NCI-H187 (cell line): ENCODE measurements around the gene GAPDH.
"Not testable (repeated sequence)": the region's sequence is repeated elsewhere in the genome, so short reads cannot be mapped to it uniquely, and the experiment has no call there.

Source experiments
- DNase-seq, 2 experiments: peaks; one replicate each; lab custom pipeline; 2025; lab: John Stamatoyannopoulos, UW

GAPDH gene

DNA sequence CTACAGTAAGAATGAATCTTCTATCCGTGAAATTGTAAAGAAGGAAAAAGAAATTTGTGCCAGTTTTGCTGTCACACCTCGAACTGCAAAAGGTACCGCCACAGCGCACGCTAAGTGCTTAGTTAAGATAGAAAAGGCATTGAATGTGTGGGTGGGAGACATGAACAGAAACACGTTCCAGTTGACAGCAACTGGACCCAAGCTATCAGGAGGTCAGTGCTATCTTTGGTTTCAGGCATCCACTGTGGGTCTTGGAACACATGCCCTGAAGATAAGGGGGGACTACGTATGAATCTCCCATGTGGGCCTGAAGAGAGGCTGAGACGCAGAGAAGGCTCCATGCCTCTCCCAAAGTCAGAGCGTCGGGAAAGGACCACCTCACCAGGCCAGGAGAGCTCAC lies 11.7 kb downstream of the GAPDH start:
- no peak for DNase-seq

DNA sequence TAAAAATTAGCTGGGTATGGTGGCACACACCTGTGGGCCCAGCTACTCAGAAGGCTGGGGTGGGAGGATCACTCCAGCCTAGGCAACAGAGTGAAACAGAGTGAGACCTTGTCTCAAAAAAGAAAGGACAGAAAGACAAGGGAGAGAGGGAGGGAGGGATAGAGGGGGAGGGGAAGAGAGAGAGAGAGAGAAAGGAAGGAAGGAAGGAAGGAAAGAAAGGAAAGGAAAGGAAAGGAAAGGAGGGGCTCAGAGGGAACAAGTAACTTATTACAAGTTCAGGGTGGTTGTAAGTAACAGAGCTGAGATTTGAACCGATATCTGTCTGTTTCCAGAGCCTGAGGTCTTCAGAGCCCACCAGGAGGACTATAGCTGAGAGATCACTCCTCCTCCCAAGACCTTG lies 13.2 kb downstream of the GAPDH start:
- DNase-seq, result no peak

DNA sequence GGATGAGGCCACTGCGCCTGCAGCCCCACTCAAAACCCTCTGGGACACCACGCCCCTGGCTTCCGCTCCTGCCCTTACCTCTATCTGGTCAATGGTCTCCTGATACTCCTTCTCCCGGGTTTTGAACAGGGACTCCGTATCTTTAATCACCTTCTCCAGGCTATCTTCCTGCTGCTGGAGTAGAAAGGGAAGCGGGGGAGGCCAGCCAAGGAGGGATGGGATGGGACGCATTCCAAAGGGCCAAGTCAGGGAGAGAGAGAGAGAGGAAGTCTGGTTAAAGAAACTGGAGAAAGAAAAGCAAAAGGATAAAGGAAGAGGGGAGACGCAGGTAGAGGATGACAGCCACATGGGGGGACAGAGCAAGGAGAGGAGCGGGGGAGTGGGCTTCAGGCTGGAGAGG lies 13.7 kb downstream of the GAPDH start:
- DNase-seq, result no peak

DNA sequence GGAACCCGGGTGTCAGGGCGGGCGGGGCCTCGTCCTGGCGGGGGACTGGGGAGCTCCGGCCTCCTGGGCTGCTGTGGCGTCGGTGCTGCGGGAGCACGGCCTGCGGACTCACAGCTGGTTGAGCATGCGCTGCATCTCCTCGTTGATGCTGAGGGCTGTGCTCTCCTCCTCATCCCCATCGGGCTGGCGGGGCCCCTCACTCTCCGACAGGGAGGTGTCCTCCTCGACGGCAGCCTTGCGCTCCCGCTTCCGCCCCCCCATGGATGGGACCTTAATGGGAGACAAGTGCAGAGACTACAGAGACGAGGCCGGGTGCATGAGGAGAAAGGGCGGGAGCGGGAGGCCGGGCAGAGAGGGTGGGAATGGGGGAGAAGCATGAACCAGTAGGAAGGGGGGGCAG lies 14.2 kb downstream of the GAPDH start:
- DNase-seq, result no peak

DNA sequence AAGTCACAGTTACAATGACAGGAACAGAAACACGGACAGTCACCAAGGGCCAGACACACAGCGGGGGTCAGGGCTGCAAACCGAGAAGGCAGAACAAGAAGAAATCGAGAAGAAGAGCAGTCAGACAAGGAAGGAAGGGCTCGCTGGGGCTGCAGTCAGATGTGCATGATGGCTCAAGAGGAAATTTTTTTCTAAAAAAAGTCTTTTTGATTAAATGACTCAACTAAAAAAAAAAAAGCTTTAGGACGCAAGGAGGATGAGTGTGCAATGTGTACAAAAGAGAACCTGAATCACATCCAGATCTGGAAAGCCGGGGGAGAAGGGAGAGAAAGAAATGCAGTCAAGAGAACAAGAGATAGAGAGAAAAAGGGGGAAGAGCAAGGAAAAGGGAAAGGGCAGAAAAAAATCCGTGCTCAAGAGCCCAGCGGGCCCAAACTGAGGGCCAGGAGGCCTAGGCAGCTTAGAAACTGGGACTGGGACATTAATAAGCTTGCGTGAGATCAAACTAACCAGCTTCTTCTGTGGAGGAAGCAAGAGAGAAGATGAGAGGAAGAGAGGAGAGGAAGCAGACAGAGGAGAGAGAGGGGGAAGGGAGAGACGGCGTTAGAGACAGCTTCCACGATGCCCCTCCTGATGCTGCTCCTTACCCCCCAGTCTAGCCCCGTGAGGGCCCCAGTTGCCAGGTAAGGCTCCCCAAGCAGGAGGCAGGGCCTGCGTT lies 14.8 kb downstream of the GAPDH start:
- no peak for DNase-seq

DNA sequence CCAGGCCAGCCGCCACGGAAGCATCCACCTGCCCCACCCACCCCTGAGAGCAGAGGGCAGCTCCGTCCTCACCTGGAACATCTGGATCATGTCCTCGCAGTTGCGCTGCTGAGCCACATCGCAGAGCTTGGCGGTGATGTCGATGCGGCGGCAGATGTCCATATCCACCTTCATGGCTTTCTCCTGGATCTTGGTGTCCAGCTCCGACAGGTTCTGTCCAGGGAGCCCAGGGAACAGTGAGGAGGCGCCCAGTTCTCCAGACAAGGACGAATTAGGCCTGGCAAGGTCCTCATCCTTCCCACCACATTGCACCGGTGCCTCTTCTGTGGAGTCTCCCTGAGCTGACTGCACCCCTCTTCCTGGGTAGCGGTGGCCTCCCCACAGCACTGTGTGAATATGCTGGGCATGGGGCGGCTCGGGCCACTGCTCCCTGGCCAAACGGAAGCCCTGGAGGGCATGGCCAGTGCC lies 15.4 kb downstream of the GAPDH start:
- no peak for DNase-seq

DNA sequence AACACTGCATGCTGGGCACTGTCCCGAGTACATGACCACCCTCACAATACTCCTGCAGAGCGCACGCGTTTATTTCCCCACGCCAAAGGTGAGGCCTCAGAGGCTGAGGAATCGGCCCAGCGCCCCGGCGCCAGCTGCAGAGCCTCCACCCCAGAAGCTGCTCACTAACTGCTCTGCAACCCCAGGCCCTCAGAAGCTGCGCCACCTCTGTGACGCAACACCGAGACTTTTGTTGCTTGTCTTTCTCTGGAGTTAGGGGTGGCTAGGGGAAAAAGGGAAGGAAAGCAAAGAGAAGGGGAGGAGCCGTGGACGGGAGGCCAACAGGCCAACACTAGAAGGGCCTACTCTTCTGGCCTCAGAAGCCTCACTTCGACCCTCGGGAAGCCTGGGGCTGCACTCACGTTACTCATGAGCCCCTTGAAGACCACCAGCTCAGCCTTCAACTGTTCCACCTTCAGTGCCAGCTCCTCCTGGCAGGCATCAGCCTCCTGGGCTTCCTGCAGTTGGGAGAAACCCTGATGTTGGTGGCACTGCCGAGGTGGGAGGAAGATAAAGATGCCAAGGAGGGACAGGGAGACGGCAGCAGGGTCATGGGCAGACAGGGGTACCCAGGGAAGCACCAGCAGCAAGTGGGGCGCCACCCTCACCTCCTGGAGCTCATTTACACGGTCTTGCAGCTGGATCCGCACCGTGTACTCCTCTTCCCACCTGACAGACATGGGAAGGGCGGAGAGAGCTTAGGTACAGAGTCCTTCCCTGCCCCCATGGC lies 16.2 kb downstream of the GAPDH start:
- DNase-seq, result no peak

DNA sequence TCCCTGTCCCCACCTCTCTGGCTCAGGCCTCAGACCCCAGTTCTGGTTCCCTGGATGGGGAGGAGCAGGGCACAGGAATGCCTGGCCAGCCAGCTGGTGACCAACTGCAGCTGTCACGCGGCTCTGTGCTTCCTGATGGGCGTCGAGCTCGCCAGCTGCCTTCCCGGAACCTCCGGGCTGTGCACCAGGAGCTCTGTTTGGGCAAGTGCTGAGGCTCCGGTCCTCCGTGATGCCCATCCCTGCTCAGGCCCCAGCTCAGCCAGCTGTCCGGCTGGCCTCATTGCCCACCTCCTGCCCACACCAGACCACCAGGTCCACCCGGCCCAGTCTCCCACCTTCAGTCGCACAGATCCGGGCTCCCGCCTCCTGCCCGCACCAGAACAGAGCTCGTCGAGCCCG lies 16.7 kb downstream of the GAPDH start:
- DNase-seq, result no peak

DNA sequence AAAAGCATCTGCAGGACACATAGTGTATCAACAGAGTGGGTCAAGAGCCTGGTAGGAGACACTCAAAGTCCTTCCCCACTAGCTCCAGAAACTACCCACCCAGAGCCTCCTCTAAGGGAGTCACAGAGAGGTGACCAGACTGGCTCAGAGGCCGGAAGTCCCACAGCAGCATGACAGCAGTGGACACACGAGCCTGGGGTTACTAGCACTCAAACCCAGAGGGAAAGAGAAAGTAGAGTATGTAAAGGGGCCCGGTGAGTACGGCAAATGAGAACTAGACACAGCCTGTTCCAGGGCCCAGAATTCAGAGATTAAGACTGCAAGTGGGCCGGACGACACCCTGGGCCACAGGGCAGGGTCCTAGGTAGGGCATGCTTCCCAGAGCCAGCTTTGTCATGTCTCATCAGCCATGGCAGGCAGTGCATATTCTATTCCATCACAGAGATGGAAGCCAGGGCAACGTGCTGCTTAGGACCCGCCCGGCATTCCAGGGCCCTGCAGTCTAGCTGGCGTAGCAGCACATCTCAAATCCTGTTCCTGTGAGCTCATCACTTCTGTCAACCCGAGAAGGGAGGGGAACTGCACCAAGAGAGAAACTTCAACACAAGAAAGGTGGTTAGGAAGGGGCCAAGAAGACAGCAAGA lies 17.3 kb downstream of the GAPDH start:
- no peak for DNase-seq

DNA sequence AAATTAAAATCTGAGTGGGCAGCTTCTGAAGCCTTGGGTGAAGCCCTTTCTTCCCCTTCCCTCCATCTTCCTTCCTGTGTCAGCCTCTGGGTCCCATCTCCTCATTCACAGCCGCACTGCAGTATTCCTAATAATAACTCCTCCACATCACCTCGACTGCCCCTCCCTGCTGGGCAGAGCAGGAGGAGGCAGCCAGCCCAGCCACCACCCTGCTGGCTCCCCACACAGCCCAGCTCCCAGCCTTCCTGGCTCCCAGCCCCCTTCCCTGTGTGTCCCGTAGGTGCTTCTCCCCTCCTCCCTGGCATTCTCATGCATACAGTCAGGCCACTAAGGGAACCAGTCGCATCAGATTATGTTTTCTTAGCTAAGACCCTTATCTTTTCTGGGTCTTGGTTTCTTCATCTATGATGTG lies 17.8 kb downstream of the GAPDH start:
- DNase-seq, result no peak

DNA sequence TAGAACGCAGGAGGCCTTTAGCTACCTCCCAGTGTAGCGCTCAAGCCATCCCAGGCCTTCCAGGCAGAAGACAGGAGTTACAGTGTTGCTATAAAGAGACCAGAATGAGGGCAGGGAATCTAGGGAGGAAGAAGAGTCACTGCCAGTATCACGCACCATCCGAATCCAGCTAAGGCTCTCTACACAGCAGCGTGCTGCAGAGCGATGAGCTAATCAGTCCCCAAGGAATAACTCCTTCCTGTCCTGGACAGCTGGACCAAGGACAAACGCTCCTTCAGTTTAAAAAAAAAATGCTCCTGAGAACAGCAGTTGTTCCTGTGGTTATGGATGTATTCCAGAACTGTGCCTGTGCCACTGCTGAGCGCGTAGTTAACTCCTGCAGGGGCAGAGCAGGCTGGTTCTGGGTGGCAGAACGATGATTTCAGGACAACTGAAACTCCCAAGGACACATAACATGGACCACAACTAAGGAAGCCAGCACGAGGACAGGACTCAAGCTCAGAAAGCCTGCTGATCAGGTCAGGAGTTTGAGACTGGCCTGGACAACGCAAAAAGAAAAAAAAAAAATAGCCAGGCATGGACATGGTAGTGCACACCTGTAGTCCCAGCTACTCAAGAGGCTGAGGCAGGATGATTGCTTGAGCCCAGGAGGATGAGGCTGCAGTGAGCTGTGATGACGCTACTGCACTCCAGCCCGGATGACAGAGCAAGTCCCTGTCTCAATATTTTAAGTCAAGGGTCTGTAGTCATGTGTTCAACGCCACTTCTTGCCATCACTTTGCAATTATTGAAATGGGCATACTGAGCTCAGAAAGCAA lies 18.9 kb downstream of the GAPDH start:
- no peak for DNase-seq

DNA sequence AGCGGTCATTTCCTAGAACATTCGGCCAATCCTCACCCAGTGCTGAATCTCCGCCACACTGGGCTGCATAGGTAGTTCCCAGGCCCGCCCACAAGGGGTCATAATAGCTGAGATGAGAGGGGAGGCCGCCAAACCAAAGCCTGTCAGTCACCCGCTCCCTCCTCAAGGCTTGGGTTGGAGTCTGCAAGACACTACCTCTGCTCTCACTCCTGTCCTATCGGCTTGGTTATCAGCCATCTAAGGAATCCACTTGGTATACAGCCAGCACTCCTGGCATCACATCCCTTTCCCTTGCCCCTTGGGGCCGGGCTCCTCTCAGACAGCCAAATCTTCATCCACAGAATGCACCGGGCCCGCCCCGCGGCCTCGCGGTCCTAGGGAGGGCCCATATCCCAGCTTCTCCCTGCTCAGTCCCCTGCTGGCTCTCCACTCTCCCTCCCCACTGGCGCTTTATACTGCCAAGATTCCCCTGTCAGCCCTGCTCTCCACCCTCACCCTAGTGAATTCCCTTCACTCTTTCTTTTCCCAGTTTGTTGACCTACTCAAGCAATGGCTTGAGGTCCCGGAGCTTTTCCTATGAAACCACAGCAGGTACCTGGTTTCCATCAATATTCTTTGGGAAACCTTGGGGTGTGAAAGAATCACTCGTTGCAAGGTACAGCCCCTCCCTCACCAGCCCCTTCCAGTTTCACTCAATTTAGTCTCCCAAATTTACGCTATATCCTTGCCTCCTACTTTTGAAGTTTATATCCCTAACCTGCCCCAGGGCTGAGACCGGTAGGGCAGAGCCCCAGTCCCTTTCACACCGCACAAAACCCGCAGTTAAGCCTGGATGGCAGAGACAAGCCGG lies 20.1 kb downstream of the GAPDH start:
- peak in 1 of 2 experiments; percentile 26 for DNase-seq

DNA sequence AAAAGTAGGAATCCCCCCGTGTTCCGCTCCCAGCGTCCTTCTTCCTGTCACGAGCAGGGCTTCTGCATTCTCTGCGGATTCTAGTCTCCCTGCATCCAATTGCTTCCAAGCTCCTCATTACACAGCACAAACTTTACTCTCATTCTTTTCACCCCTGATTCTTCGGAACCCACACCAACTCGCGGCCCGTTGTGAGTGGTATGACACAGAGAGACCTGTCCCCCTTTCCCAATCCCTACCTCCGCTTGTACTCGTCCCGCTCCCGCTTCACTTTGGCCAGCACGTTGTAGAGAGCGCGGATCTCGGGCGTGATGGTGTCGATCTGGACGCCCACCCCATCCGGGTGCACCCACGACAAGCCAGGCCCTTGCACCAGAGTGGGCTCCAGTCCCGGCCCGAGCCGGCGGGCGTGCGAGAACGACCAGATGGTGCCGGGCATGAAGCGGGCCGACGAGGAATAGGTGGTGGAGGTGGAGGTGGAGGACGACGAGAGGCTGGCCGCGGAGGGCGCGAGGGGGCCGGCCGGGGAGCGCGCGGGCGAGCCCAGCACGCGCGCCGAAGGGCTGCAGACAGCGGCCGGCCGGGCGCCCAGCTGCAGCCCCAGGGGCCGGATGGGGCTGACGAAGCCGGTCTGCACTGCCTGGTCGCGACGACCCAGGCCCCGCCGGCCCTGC lies 20.8 kb downstream of the GAPDH start:
- DNase-seq, result no peak

DNA sequence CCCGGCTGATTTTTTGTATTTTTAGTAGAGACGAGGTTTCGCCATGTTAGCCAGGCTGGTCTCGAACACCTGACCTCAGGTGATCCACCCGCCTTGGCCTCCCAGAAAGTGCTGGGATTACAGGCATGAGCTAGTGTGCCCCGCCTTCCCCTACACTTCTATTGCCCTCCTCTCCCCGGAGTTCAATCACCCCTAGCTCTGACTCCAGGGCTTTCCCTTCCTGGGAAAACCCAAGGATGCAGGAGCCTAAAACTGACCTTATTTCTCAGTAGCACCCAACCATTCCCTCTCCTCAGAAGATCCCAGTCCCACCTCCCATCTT lies 22.1 kb downstream of the GAPDH start:
- not testable (repeated sequence) for DNase-seq

DNA sequence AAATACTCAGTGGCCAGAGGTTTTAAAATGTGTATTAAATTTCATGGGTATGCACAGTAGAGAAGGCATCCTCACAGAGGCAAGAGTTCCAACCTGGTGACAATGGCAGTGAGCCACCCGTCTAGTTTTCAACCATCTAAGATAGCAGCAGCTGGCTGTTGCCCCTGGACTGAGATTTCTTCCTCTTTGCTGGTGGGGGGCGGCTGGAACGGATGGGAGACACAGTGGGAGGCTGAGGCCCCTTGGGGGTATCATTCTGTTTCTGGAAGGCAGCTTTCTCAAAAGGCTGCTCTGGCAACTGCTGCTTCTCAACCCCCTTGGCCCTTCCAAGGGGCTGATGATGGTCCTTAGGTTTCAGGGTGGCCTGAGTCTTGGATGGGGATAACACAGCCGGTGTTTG lies 22.5 kb downstream of the GAPDH start:
- DNase-seq, result no peak

DNA sequence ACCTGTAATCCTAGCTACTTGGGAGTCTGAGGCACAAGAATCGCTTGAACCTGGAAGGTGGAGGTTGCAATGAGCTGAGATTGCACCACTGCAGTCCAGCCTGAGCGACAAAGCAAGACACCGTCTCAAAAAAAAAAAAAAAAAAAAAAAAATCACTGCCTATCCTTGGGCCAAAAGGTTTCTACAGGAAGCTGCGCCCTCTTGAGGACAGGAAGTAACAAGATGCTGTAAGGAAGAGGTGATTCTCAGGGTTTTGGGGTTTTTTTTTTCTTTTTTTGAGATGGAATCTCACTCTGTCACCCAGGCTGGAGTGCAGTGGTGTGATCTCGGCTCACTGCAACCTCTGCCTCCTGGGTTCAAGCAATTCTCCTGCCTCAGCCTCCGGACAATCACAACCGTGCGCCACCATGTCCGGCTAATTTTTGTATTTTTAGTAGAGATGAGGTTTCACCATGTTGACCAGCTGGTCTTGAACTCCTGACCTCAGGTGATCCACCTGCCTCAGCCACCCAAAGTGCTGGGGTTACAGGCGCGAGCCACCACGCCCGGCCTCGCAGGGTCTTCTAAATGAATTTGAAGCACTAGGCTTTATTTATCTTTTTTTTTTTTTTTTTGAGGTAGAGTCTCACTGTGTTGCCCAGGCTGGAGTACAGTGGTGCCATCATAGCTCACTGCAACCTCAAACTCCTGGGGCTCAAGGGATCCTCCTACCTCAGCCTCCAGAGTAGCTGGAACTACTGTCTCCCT lies 23.9 kb downstream of the GAPDH start:
- DNase-seq, result not testable (repeated sequence)

DNA sequence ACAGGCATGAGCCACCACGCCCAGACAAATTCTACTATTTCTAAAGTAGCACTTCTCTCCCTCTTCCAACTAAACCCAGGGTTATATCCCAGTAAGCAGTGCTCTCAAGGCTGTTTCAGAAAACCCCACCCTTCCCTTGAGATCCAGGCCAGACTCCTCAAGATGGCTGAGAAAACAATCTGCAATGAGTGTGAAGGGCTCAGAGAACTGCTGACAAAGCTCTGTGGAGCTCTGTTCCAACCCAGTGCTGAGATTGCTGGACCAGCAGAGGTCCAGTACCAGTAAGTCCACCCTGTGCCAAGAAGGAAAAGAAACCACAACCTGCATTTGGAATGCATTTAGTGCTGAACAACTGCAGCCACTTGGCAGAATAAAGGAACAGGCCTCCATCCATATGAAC lies 25.2 kb downstream of the GAPDH start:
- DNase-seq, result no peak

DNA sequence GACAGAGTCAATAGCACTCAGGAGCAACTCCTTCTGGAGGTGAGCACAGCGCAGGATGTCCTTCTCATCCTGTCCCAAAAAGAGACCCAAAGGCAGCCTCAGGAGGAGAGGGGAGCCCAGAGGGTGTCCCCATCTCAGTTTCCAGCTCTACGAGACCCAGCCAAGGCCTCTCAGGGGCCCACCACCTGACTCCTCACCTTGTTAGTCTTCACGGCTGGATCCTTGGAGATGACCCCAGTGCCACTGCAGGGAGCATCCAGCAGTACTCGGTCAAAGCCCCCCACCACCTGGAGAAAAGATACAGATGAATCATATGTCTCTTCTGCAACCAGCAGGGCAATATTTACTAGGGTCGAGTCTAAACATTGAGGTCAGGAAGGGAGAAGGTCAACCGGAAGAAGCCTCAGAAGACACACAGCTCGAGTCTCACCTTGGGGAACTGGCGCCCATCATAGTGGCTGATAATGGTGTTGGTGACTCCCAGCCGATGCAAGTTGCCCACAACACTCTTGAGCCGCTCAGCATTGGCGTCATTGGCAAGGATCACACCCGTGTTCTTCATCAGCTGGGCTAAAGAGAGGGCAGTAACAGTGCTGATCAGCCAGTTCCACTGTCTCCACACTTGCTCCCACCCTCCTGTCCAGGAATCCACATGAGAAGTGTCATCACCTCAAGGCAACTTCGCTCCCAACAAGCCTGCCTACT lies 26.3 kb downstream of the GAPDH start:
- DNase-seq, result no peak

DNA sequence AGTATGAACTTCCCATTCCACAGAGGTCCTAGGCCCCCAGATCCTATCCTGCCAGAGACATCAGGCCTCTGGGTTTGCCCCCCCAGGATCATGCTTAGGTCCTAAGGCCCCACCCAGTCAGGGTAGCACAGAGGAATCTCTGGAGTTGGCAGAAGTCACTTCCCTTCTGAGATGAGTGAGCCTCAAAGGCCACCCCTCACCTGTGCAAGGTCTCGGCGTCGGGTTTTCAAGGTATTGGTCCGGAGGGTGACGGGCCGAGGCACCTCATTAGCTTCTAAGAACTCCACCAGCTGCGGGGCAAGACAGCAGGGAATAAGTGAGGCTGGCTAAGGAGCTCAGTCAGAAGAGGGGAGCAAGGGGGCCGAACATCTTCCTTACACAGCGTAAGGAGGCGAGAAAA lies 28.6 kb downstream of the GAPDH start:
- no peak for DNase-seq
